ENCODE measurements around the gene SEC61B. TPM values are rescaled to one million over a fixed set of nuclear protein-coding genes. Genes with fewer than 3 reads are reported as not detected.

Gene SEC61B
- total RNA-seq, 1 experiment from 2014 or later, result 125 TPM

DNA sequence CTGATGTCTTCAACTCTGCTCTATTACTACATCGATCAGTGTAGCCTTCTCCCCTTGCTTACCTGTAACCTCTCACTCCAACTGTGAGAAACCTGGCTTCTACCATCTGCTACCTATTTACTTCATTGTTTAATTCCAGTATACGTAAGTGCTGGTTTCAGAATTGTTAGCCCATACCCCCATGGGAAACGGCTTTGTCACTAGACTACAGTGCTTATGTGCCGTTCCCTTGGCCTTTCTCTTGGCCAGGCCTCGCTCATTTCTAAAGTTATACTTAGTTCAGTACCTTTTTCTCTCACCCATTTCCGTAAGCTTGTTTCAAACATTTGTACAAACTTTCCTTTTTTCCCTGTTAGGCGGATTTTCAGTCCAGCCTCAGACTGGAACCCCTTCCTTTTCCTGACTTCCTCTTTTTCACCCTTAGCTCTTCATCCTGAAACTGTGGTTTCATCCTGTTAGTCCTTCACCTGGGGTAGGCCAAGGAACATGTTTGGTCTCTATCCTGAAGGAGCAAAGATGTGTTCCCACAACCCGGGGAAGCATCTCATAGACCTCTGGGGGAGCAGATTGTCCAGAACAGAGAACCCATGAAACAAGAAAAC lies 22.0 kb upstream of the SEC61B start:
- no peak overlapping the region for H2AFZ ChIP-seq (ENCODE audit: low read depth, low read length, poor library complexity, severe bottlenecking)
- no peaks in the 10 kb centered on the region for H3K9me2 ChIP-seq (ENCODE audit: insufficient read depth)
- no peak overlapping the region for H3K4me3 ChIP-seq (replicated peaks in 1 of 2; ENCODE audit: low read depth in 1 of 2, low read length in 2 of 2)
- no peaks in the 10 kb centered on the region for H3K4me1 ChIP-seq (ENCODE audit: control insufficient read depth in 1 of 2, insufficient read depth in 2 of 2, low read length in 2 of 2)
- no peak overlapping the region for H3K9ac ChIP-seq (ENCODE audit: low read length)
- DNase-seq (ENCODE audit: low read depth, low spot score) (no peak), ATAC-seq (no peak)
- H3K79me2 ChIP-seq (ENCODE audit: insufficient read depth, low read length), result no peaks in the 10 kb centered on the region
- H3K36me3 ChIP-seq (ENCODE audit: control insufficient read depth in 1 of 2, insufficient read depth in 2 of 2, low read length in 2 of 2), result no peaks in the 10 kb centered on the region
- ChIA-PET POLR2A (interaction anchor here (1.4 kb wide), 1 partner anchor 22 kb away, joined by 3 read pairs; the partner anchor contains the start of genes ALG2 and SEC61B), CTCF (no interaction called here), RAD21 (ENCODE audit: low non-redundant PET in 1 of 2, low total read pairs in 2 of 2, uncharacterized antibody in 2 of 2, unreplicated experiment in 2 of 2) (no interaction called here)
- H4K20me1 ChIP-seq (ENCODE audit: insufficient read depth), result no peaks in the 10 kb centered on the region
- TF ChIP-seq FOSL1 (IDR thresholded peaks at IDR 0.05; ENCODE audit: low read depth) (no peak), JUND (IDR thresholded peaks at IDR 0.05) (no peak), SP1 (IDR thresholded peaks at IDR 0.05; ENCODE audit: low read depth) (no peak), ZFX (IDR thresholded peaks at IDR 0.05) (no peak)
- H3K4me2 ChIP-seq (ENCODE audit: low read length), result no peak overlapping the region
- no TSS peak for BruUV-seq (replicated peaks)
- H3K9me3 ChIP-seq (ENCODE audit: control insufficient read depth in 1 of 2, insufficient read depth in 1 of 2, low read depth in 1 of 2, low read length in 2 of 2), result no peaks in the 10 kb centered on the region
- H3K27me3 ChIP-seq (ENCODE audit: insufficient read depth, low read length), result peaks cover 3% of the 10 kb centered on the region; the same call in 1 of the 2 replicates
- H3K27ac ChIP-seq (ENCODE audit: low read depth, low read length), result no peak overlapping the region
- intact Hi-C loops (cut with micrococcal nuclease), result no loop called here

GRCh38 chr9:99201603-99202002 lies 20.5 kb upstream of the SEC61B start:
- Histone ChIP-seq H3K4me3 (replicated peaks in 1 of 2; ENCODE audit: low read depth in 1 of 2, low read length in 2 of 2) (no peak overlapping the region), H3K9me3 (ENCODE audit: control insufficient read depth in 1 of 2, insufficient read depth in 1 of 2, low read depth in 1 of 2, low read length in 2 of 2) (no peaks in the 10 kb centered on the region), H3K4me2 (ENCODE audit: low read length) (no peak overlapping the region), H3K9ac (ENCODE audit: low read length) (no peak overlapping the region), H2AFZ (ENCODE audit: low read depth, low read length, poor library complexity, severe bottlenecking) (no peak overlapping the region), H3K4me1 (ENCODE audit: control insufficient read depth in 1 of 2, insufficient read depth in 2 of 2, low read length in 2 of 2) (no peaks in the 10 kb centered on the region), H3K9me2 (ENCODE audit: insufficient read depth) (no peaks in the 10 kb centered on the region), H3K27ac (ENCODE audit: low read depth, low read length) (no peak overlapping the region), H3K27me3 (ENCODE audit: insufficient read depth, low read length) (peaks cover 3% of the 10 kb centered on the region; the same call in 1 of the 2 replicates), H4K20me1 (ENCODE audit: insufficient read depth) (no peaks in the 10 kb centered on the region), H3K79me2 (ENCODE audit: insufficient read depth, low read length) (no peaks in the 10 kb centered on the region), H3K36me3 (ENCODE audit: control insufficient read depth in 1 of 2, insufficient read depth in 2 of 2, low read length in 2 of 2) (no peaks in the 10 kb centered on the region)
- DNase-seq (ENCODE audit: low read depth, low spot score) (no peak), ATAC-seq (no peak)
- ChIA-PET RAD21 (ENCODE audit: low non-redundant PET in 1 of 2, low total read pairs in 2 of 2, uncharacterized antibody in 2 of 2, unreplicated experiment in 2 of 2) (no interaction called here), POLR2A (no interaction called here), CTCF (no interaction called here)
- no peak for TF ChIP-seq JUND (IDR thresholded peaks at IDR 0.05)
- TF ChIP-seq CBX3 (IDR thresholded peaks at IDR 0.05; ENCODE audit: low read depth), result no peak
- TF ChIP-seq RAD21 (IDR thresholded peaks at IDR 0.05; ENCODE audit: low read depth), result no peak
- TF ChIP-seq CTCF (IDR thresholded peaks at IDR 0.05 in 2 of 3, conservative IDR thresholded peaks at IDR 0.05 in 1 of 3; ENCODE audit: borderline replicate concordance in 1 of 3, insufficient read depth in 1 of 3, low read depth in 2 of 3, low read length in 2 of 3), result no peak
- no peak for TF ChIP-seq EZH2 (IDR thresholded peaks at IDR 0.05)
- TF ChIP-seq ZBTB33 (IDR thresholded peaks at IDR 0.05; ENCODE audit: extremely low read depth, insufficient replicate concordance, low read length), result no peak
- no peak for TF ChIP-seq ZFX (IDR thresholded peaks at IDR 0.05)
- no peak for TF ChIP-seq ELF1 (IDR thresholded peaks at IDR 0.05; ENCODE audit: borderline replicate concordance, low read depth)
- intact Hi-C loops (cut with micrococcal nuclease), result no loop called here
- no TSS peak for BruUV-seq (replicated peaks)
